HuH-7.5 (cell line): ENCODE data around the gene COL12A1.

Experiments used
- DNase-seq: peaks from one replicate; pipeline ENCODE4 v3.0.0; 2011; ENCODE audit warnings: low spot score

COL12A1 gene

DNA sequence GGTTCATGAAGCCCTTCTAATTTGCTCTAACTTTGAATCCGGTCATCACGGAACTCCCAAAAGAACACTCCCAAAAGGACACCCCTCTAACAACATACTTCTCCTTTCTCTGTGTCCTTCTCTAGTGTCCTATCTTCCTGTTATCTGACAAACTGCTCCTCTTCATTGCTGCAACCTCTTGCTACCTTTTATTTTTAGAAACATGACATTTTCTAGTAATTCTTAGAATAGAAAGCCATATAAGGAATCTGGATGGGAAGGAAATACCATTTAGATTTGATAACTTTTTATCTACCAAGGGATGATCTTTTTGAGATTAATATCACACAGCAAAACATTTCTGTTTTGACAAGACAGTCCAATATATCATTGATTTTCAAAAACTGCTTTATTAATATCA lies 63.1 kb downstream of the COL12A1 start:
- DNase-seq: no peak

DNA sequence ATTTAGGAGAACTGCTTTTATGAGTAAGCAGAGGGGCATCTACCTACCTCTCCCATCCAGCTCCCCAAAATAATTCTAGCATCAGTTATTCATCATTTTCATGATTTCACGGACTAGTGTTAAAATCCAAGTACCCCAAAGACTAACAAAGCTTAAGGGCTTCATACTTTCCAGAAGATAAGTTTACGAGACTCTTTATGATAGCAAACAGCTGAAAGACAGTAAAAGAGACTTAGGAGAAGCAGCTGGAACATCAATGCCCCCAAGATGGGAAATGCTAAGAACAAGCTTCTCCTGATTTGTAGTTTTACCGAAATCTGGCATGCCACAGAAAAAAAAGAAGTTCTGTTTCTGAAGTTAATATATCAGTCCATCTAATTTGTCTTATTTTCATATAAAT lies 70.0 kb downstream of the COL12A1 start:
- DNase-seq: no peak

DNA sequence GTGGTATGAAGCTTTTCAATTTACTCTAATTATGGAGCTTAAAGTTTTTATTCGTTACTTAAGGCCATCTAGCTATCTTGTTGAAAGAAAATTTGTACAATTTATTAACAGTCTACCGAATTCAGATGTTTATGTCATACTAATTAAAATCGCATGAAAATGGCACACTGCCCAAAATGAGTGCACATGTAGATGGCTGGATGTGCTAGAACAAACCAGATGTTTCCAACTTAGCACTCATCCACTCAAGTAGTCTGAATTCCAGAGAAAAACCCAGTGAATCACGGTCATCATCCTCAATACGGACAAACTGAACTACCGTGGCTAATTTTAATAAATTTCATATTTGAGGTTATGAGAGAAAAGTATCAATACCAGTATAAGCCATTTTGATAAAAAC lies 70.4 kb downstream of the COL12A1 start:
- DNase-seq: no peak

DNA sequence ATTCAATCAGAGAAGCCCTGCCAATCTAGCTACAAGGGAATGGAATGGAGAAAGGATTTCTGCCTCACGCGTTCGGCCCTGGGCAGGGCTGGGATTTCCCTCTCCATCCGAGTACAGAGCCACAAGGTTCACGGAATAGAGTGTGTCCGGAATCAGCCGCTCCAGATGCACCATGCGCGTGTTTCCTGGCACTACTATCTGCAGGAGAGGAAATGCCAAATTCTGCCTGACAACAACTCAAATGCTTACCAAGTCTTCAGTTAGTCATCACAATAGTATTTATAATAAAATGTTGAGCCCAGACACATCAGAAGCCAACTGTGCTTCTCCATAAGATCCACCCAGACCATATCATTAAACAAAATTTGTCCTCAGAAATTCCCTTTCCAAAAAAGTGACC lies 75.1 kb downstream of the COL12A1 start:
- no peak for DNase-seq

DNA sequence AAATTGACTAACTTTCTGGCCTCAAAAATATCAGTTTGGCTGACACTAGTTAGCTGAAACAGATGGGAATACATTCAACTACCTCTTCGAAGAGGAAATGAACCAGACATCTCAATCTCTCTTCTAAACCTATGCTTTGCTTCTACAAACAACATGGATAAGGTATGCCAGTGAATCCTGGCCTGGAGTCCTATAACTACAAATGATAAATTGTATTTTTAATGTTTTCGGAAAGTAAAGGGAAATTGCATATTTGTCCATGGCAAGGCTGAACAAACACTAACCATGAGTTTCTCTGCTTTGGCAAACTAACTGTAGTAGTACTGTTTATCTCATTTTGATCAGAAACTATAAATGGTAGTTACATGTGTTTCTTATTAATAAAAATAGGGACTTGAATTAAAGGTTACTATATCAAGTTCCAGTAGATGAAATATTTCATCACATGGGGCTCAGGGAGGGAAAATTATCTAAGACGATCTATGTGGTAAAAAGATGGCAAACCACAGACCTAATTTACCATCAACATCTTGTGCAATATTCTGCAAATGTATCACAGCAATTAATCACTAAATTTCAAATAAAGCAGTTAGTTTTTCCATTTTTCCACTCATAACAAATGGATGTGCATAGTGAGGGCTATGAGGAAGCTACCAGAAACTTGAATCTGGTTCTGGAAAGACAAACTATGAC lies 76.8 kb downstream of the COL12A1 start:
- no peak for DNase-seq

DNA sequence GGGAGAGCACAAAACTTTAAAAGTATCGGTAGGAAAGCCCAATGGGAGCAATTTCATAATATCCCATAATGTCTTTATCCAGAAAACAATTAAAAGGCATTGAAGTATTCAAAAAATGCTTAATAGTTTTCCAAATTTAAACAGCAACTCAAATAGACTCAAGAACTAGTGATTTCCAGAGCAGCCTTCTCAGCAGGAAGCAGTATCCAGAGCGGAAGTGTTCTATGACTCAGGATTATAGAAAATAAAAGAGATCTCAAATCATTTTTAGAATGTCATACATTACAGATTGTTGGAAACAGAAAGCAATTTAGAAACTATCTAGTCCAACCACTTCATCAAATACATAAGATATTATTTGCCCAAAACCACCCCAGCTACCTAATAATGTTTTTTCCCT lies 79.3 kb downstream of the COL12A1 start:
- DNase-seq: no peak

DNA sequence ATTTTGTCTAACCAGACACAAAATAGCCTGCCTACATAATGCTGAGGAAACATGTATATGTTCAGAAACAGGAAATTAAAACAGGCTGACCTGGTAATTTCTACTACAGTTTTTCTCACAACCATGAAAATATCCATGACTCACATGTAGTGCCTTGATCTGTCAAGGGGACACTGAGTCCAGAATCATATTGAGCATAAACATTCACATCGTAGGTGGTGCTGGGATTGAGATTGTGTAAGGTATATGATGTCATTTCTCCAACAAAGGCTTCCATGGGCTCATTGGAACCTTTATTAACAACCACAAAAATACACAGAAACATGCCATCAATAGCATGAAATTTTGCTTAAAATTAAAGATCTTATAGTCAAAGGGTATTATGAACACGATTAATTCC lies 80.9 kb downstream of the COL12A1 start:
- no peak for DNase-seq

DNA sequence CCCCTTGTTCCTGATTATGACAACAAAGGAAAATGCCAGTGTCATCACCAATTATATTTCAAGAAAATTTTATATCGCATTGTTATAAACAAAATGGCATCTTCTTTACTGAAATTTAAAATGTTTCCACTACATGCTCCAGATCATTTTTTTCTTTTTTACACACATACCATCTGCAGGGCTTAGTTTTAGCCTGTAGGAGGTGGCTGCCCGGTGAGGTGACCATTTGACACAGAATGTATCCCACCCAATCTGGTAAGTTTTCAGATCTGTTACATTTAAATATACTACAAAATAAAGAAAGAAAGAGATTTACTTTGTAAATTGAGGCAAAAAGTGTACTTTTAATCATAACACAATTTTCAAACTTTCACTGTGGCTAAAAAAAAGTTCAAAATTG lies 81.8 kb downstream of the COL12A1 start:
- DNase-seq: no peak

DNA sequence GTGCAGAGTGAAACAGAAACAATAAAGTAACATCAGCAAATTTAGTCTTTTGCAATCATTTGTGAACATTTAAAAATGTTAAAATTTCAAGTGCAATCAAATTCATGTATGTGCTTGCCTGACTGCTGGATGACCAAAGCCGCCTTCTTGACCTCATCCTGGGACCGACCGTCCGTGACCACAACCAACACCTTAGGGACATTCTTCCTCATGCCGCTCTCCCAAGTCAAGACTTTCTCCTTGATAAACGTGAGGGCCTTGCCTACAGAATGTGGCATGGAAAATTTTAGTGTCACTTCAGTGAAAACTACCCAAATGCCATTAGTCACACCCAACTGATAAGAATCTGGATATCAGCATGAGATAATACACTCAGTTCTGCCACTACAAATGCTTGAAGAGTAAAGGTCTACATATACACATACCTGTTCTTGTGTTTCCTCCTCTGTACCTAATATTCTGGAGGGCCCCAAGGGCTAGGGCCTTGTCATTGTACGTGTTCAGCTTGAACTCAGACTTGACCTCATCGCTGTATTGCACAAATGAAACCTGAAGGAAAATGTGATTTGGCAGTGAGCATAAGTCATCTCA lies 86.8 kb downstream of the COL12A1 start:
- no peak for DNase-seq

DNA sequence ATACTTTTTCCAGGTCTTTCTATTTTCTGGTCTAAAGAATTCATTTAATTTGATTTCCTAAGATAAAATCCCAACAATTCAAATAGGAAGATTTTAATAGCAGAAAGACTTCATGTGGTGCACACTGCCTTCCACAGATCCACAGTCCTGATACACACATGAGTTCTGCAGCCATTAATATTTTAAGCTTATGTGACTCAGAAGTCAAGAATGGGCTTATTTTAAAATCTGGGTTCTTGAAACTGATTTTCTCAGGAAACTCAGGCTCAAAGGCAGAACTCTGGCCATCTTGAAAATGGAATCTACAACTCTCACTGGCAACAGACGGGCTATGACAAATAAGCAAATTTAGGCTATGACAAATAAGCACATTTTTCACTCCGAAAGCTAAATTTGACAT lies 88.2 kb downstream of the COL12A1 start:
- DNase-seq: no peak

DNA sequence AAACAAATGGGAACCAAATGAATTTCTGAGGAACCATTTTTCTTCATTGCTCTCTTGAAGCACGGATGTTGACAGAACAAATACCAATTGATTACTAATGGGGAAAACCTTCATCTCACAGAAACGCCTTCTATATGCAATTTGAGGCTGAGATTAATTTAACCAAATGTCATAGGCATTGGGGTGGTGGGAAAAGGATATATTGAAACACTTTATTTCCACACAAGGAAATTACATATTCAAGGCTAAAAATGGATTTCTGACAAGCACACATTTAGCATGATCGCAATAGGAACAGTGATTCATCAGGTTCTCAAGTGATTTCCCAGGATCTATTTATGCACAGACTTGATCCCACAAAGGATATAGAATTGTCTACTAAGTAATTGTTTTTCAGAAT lies 88.9 kb downstream of the COL12A1 start:
- no peak for DNase-seq

DNA sequence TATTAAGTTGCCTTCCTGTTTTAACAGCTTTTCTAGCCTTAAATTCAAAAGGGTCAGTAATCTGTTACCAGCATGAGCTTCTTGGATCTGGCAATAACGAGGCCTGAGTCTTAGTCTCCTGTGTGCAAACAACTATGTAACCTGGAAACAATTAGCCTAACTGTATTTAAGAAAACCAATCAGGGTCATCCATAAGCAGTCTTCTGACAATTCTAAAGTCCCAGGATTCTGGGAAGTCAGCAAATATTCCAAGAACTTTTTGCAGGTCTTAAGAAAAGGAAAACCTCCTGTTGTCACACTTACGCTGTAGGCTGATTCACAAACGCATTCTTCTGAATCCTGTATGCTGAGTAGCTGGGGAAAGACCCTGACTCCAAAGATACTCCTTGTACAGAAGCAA lies 90.4 kb downstream of the COL12A1 start:
- DNase-seq: no peak

DNA sequence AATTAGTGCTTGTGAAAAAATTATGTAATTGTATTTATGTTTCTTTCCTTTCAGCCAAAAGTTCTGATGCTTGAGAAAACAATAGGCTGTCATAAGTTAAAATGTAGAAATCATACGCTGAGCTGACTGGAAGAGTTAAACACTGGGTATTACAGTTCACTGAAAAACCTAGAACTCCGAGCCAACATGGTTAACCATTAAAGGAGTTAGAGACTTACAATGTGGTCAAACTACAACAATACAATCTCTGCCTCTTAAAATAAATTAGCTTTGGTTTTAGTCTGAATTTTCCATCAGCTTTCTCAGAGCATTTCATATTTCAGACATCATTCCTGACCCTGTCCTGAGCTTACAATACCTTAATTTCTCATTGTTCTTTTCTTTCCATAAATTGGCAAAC lies 91.0 kb downstream of the COL12A1 start:
- DNase-seq: no peak

DNA sequence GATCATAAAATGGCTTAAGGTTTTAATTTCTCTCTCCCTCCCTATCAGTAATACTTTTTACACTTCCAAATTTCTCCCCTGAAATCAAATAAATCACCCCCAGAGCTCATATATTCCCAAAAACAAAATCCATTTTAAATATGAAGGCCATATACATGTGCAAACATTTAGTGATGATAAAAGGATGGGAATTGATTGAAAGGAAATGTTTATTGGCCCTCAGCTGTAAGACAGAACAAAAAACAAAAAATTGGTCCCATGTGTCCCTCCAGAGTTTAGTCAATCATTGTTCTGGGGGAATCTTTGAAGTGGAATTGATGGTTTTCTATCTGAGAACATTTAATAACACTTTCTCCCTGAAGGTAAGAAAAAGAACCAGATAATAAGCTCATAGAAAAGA lies 91.7 kb downstream of the COL12A1 start:
- DNase-seq: no peak

DNA sequence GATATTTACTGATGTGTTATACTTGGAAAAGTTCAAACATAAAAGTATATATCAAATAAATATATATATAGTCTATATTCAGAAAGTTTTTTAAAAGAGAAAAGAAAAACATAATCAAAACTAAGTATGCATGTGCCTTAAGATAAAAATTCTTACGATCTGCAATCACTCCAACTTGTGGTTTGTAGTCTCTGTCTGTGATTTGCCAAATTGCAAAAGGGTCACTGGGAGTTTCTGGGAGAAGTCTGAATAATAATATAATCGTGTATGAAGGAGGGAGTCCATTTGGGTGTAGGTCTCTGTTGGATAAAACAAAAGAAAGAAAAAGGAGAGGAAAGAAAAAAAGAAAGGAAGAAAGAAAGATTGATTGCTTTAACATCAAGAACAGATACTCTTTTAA lies 92.4 kb downstream of the COL12A1 start:
- DNase-seq: no peak

DNA sequence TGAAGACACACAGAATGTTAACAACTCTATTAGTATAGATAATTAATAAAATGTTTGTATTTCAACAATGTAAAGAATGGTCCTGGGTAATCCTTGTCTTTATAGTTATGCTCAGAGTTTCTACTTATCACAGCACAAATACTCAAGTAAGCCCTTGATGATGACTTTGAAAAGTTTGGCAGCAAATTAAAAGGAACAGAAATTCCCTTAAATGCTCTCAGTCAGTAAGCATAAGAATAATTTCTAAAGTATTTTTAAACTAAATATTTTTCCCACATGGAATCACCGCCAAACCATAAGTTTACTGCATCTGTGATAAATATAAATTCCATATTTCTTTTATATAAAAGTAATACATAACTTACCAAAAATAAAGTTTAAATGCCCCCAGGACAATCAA lies 96.1 kb downstream of the COL12A1 start:
- no peak for DNase-seq

DNA sequence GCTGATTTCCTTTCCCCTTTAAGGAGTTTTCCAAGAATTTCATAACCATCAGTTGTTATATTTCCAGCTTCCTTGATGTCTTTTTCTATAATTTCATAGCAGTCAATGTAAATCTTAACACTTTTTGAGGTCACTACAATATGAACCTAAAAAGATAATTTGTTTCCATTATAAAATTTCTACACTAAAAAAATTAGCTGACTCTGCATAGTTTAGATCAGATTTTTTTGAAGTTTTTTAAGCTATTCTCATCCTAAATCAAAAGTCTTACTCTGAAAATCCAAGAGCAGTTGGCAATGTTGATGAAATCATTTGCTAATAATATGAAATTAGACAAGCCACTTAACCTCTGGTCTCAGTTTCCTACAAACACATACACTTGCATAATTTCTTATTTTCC lies 96.8 kb downstream of the COL12A1 start:
- DNase-seq: no peak

DNA sequence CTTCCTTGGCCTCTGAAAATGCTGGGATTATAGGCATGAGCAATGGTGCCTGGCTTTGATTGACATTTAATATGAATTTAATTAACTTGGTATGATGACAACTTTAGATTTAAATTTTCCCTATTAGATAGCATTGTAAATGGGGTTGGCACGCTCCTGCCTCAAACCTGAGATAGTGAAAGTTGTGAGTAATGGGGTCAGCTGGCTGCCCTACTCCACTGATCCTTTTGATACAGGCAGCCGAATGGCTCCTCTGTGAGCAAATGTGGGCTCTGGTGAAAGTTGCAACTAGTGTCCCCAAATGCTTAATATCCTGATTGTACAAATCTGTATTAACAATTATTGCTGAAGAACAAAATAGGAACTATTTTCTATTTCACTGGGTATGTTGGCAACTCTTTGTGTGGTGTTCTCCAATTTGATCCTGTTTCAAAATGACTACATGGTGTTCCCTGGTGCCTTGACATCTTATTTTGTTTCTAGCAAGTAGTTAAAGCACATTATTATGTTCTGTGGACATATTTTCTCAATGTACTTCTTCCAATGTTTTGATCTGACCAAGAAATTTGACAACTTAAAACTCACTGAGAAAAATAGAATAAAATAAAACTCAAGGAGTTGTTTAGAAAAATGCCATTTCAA lies 97.4 kb downstream of the COL12A1 start:
- no peak for DNase-seq

DNA sequence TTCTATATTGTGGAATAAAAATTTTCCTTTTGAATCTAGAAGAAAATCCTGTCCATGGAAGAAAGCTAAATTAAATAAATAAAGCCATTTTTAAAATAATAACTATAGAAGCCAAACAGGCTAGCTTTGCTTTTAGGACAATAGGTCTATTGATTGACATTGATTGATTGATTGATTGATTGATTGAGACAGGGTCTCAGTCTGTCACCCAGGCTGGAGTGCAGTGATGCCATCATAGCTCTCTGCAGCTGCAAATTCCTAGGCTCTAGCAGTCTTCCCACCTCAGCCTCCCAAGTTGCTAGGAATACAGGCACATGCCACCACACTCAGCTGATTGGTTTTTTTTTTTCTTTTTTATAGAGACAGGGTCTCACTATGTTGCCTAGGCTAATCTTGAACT lies 97.9 kb downstream of the COL12A1 start:
- no peak for DNase-seq

DNA sequence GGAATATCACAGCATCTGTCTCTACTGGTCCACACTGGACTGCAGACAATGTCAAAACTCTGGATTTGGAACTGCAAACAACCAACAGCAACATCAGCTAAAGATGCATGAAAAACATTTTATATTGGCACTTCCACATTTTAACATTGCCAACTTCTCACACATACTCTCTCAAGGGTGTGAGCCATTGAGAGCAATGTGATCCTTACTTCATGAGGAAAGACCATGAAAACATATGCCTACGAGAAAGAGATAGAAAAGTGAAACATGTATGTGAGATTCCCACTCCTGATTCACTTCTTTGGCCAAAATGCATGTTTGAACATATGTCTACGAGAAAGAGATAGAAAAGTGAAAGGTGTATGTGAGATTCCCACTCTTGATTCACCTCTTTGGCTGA lies 99.4 kb downstream of the COL12A1 start:
- no peak for DNase-seq

DNA sequence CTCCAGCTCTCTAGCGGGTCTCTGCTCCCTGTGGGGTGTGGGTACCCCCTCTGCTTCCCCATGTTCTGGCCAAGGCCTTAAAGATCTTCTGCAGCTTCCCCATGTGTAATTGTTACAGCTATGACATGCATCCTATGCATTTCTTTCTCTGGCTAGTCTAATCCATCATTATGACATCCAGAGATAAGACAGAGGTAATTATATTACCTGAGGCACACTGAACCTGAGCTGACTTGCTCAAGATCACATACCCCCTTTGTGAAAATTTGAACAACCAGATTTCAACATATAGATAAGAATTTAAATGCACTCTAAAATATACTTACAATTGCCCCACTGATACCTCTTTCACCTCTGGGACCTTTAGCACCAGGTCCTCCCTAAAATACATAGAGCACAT lies 102.4 kb downstream of the COL12A1 start:
- DNase-seq: no peak

DNA sequence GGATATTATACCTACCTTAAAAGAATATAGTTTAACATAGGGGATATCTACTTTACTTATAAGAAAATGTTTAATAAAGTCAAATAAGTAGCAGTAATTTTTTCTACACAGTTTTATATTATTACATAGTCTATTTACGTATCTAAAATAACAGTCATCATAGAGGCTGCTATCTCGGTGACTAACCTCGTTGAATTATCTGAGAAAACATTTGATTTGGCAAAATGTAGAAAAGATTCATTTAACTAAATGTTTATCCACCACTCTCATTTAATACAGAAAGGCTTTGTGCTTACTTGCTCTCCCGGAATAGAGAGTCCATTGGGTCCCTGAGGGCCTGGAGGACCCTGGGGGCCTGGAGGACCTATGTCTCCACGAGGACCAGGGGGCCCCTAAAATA lies 103.6 kb downstream of the COL12A1 start:
- DNase-seq: no peak

DNA sequence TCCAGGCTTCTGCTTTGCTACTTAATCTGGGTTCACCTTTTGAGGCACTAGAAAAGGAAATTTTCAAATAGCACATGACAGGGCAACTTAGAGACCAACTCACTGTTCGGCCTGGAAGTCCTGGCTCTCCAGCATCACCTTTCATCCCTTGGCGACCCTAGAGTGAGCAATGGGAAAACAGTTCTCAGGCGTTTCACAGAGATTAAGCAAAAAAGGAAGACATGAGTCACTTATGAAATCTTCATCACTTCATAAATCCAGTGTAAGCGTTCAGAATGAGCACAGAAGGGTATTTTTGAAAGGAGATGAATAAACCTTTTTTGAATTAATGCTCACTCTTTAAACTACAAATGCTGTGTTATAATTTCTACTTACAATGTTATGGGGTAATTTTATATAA lies 104.0 kb downstream of the COL12A1 start:
- no peak for DNase-seq

DNA sequence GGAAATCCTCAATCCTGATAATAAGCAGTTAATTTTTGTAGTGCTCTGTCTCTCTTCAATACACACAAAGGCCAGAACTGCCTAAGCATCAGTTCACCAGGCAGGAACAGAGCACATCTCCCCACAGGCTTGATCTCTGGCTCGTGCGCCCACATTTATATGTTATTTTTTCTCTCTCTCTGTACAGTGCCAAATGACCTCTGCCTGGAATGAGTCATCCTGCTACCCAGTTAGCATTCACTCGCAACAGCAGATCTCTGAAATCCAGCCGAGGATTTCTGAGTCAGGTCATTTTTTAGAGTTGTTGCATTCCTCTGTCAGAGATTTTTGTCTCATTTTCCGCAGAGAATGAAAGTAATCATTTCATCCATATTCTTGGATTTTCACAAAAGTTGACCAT lies 107.1 kb downstream of the COL12A1 start:
- no peak for DNase-seq
